Breast epithelium (tissue), 4 donors: Measurements from ENCODE around the gene PPP5C. TPM values are rescaled to one million over a fixed set of nuclear protein-coding genes. Genes with fewer than 3 reads are reported as not detected.

ENCODE experiments used
- DNase-seq, 2 donors: peaks; one replicate each; pipeline ENCODE4 v3.0.0-alpha.2; 2019; ENCODE audit warnings: low spot score in 2 of 2
- H3K27ac ChIP-seq, 2 donors: fragments of 200-600 bp; sonication (generic) in 1 of 2; one replicate each; pipeline ENCODE4 v1.5.1; 2016 to 2019; ENCODE audit warnings: mild to moderate bottlenecking in 1 of 2
- H3K27me3 ChIP-seq, 2 donors: fragments of 200-600 bp; sonication (generic) in 1 of 2; one replicate each; pipeline versions ENCODE4 v1.5.1 to v1.6.0; 2017 to 2019; ENCODE audit warnings: control low read depth in 1 of 2, mild to moderate bottlenecking in 1 of 2
- H3K36me3 ChIP-seq: fragments of 200-600 bp; one replicate; pipeline ENCODE4 v1.5.1; 2019
- H3K4me1 ChIP-seq, 2 donors: fragments of 200-600 bp; sonication (generic); one replicate each; pipeline ENCODE4 v1.5.1; 2016 to 2019; ENCODE audit warnings: control low read depth in 1 of 2
- H3K4me3 ChIP-seq, 3 donors: fragments of 200-600 bp; sonication (generic); 1 replicate in 2 of 3; 2 replicates in 1 of 3; pipeline ENCODE4 v1.5.1; 2016 to 2019; ENCODE audit warnings: mild to moderate bottlenecking in 3 of 3, moderate library complexity in 2 of 3
- H3K9me3 ChIP-seq, 2 donors: fragments of 200-600 bp; sonication (generic) in 1 of 2; one replicate each; pipeline ENCODE4 v1.5.1; 2016 to 2019; ENCODE audit warnings: control low read depth in 1 of 2
- POLR2A ChIP-seq: fragments of 450-650 bp; IDR thresholded peaks from one replicate; pipeline ENCODE4 v1.6.1; 2016; ENCODE audit warnings: antibody characterized with exemption, mild to moderate bottlenecking, moderate library complexity
- POLR2AphosphoS5 ChIP-seq, 3 donors: sonication (generic); formaldehyde crosslinking; IDR thresholded peaks; one replicate each; pipeline ENCODE4 v1.6.1; 2017; ENCODE audit warnings: antibody characterized with exemption in 3 of 3
- intact Hi-C: fragments of 100-400 bp; cut with DNase I; formaldehyde crosslinking; loops from one replicate; pipeline ENCODE4 v1.15.1; 2023; ENCODE audit warnings: low total_unique reads
- total RNA-seq, 3 donors: library from RNA; depleted of rRNA; stranded (reverse); fragments of >200 nt; gene quantifications; one replicate each; pipeline ENCODE4 v1.1.0, GENCODE V29; 2016
- TF ChIP-seq, protein P1 (sequence below), 3 donors: fragments of 450-650 bp; IDR thresholded peaks; one replicate each; pipeline ENCODE4 v1.5.1; 2016 to 2017; ENCODE audit warnings: antibody characterized with exemption in 3 of 3, mild to moderate bottlenecking in 3 of 3, moderate library complexity in 3 of 3

Gene PPP5C
- total RNA-seq, 3 donors from 2014 or later = 41.3 to 72.4 (median 58.7) TPM

DNA sequence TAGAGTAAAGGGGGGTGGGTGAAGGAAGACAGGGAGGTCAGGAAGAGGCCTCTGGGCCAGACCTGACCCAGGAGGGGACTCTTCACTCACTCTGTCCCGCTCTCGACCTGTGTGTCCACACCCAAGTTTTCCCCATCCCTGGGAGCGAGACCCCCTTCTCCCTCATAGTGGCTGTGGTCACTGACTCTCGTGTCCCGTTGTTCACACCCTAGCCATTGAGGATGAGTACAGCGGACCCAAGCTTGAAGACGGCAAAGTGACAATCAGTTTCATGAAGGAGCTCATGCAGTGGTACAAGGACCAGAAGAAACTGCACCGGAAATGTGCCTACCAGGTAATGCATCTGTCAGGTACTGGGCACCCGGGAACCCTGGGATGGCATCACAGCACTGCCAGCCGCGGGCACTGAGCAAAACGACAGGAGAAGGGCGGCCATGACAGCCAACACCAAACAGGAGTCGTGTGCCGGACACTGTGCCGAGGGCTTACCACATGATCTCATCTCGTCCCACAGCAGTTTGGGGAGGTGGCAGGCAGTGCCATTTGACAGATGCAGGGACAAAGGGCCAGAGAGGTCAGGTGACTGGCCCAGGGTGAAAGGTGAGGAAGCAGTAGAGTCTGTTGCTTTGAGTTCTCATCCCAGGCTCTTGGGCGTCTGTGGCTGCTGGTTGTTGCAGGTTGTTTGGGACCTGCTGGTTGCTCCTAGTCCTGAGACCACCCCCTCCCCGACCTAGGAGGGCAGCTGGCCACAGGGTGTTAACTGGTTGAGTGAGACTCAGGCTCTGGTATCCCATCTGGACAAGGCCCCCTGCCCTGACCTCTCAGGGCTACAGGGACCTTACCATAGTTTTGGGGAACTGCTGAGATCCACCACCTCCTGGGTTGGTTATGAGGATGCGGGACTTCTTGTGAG lies 29.6 kb downstream of the PPP5C start:
- Histone ChIP-seq H3K4me3 (no peak overlapping the region), H3K36me3 (no peaks in the 10 kb centered on the region), H3K27me3 (no peaks in the 10 kb centered on the region), H3K4me1 (peaks cover 26 to 30% of the 10 kb centered on the region in 2 donors), H3K9me3 (no peaks in the 10 kb centered on the region), H3K27ac (peak overlapping the region; percentile 45 to 93)
- intact Hi-C loops = no loop called here
- no peak for TF ChIP-seq POLR2AphosphoS5 (IDR thresholded peaks at IDR 0.05)
- DNase-seq = no peak

GRCh38 chr19:46378268-46378667 lies 31.4 kb downstream of the PPP5C start:
- no peak for DNase-seq
- Histone ChIP-seq H3K9me3 (no peaks in the 10 kb centered on the region), H3K36me3 (no peaks in the 10 kb centered on the region), H3K27me3 (no peaks in the 10 kb centered on the region), H3K4me1 (peaks cover 11 to 17% of the 10 kb centered on the region in 2 donors), H3K4me3 (no peak overlapping the region), H3K27ac (peak overlapping the region; percentile 45 to 93)
- no peak for TF ChIP-seq POLR2A
- TF ChIP-seq POLR2AphosphoS5 (IDR thresholded peaks at IDR 0.05) = no peak
- TF ChIP-seq, protein P1, sequence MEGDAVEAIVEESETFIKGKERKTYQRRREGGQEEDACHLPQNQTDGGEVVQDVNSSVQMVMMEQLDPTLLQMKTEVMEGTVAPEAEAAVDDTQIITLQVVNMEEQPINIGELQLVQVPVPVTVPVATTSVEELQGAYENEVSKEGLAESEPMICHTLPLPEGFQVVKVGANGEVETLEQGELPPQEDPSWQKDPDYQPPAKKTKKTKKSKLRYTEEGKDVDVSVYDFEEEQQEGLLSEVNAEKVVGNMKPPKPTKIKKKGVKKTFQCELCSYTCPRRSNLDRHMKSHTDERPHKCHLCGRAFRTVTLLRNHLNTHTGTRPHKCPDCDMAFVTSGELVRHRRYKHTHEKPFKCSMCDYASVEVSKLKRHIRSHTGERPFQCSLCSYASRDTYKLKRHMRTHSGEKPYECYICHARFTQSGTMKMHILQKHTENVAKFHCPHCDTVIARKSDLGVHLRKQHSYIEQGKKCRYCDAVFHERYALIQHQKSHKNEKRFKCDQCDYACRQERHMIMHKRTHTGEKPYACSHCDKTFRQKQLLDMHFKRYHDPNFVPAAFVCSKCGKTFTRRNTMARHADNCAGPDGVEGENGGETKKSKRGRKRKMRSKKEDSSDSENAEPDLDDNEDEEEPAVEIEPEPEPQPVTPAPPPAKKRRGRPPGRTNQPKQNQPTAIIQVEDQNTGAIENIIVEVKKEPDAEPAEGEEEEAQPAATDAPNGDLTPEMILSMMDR (IDR thresholded peaks at IDR 0.05) = no peak
- intact Hi-C loops = no loop called here

- no peak overlapping the region for H3K27ac ChIP-seq
- H3K4me1 ChIP-seq = no peaks in the 10 kb centered on the region
- no peaks in the 10 kb centered on the region for H3K27me3 ChIP-seq
- no peak for TF ChIP-seq POLR2A
- TF ChIP-seq POLR2AphosphoS5 (IDR thresholded peaks at IDR 0.05) = no peak
- TF ChIP-seq, protein P1 (IDR thresholded peaks at IDR 0.05) = no peak
- no peaks in the 10 kb centered on the region for H3K36me3 ChIP-seq
- no peaks in the 10 kb centered on the region for H3K9me3 ChIP-seq
- DNase-seq = no peak
- H3K4me3 ChIP-seq = no peak overlapping the region
- intact Hi-C loops = no loop called here
Measured at GRCh38 chr19:46380690-46381089, 33.8 kb downstream of the PPP5C start.

- no peaks in the 10 kb centered on the region for H3K9me3 ChIP-seq
- H3K4me1 ChIP-seq = no peaks in the 10 kb centered on the region
- H3K36me3 ChIP-seq = no peaks in the 10 kb centered on the region
- intact Hi-C loops = no loop called here
- no peak for DNase-seq
- TF ChIP-seq, protein P1 (IDR thresholded peaks at IDR 0.05) = no peak
- TF ChIP-seq POLR2AphosphoS5 (IDR thresholded peaks at IDR 0.05) (no peak), POLR2A (no peak)
- no peaks in the 10 kb centered on the region for H3K27me3 ChIP-seq
- H3K4me3 ChIP-seq = no peak overlapping the region
- H3K27ac ChIP-seq = no peak overlapping the region
Measured at GRCh38 chr19:46381346-46381745, 34.5 kb downstream of the PPP5C start.

GRCh38 chr19:46381756-46382345 lies 35.0 kb downstream of the PPP5C start:
- no peak for DNase-seq
- peak overlapping the region in 1 of 2 donors; percentile 33 for H3K27ac ChIP-seq
- intact Hi-C loops = no loop called here
- no peak overlapping the region for H3K4me3 ChIP-seq
- no peaks in the 10 kb centered on the region for H3K27me3 ChIP-seq
- TF ChIP-seq, protein P1 (IDR thresholded peaks at IDR 0.05) = no peak
- TF ChIP-seq POLR2A (no peak), POLR2AphosphoS5 (IDR thresholded peaks at IDR 0.05) (no peak)
- no peaks in the 10 kb centered on the region for H3K4me1 ChIP-seq
- no peaks in the 10 kb centered on the region for H3K36me3 ChIP-seq
- H3K9me3 ChIP-seq = no peaks in the 10 kb centered on the region
